ENCODE data around the gene AP4M1.

AP4M1 gene

GRCh38 chr7:100095704-100096103, 5.7 kb upstream of the AP4M1 start:
- in situ Hi-C loops (cut with HindIII; ENCODE audit: low sequenced_read_pairs): no loop called here
- no peak for DNase-seq (ENCODE audit: low read depth, low spot score)
- H3K4me3 ChIP-seq (ENCODE audit: low read depth, low read length): no peak overlapping the region
- no peak for TF ChIP-seq CTCF (IDR thresholded peaks at IDR 0.05; ENCODE audit: low read depth, low read length)

GRCh38 chr7:100098913-100099312, 2.5 kb upstream of the AP4M1 start:
- DNase-seq (ENCODE audit: low read depth, low spot score): no peak
- H3K4me3 ChIP-seq (ENCODE audit: low read depth, low read length): no peak overlapping the region
- in situ Hi-C loops (cut with HindIII; ENCODE audit: low sequenced_read_pairs): no loop called here
- no peak for TF ChIP-seq CTCF (IDR thresholded peaks at IDR 0.05; ENCODE audit: low read depth, low read length)

- no peak for TF ChIP-seq CTCF (IDR thresholded peaks at IDR 0.05; ENCODE audit: low read depth, low read length)
- in situ Hi-C loops (cut with HindIII; ENCODE audit: low sequenced_read_pairs): no loop called here
- no peak for DNase-seq (ENCODE audit: low read depth, low spot score)
- H3K4me3 ChIP-seq (ENCODE audit: low read depth, low read length): peak overlapping the region; percentile 66
Measured at GRCh38 chr7:100099452-100099851, 2.0 kb upstream of the AP4M1 start.

GRCh38 chr7:100100420-100101015, 925 bp upstream of the AP4M1 start:
- TF ChIP-seq CTCF (IDR thresholded peaks at IDR 0.05; ENCODE audit: low read depth, low read length): no peak
- H3K4me3 ChIP-seq (ENCODE audit: low read depth, low read length): peak overlapping the region; percentile 66
- DNase-seq (ENCODE audit: low read depth, low spot score): peak; percentile 99
- in situ Hi-C loops (cut with HindIII; ENCODE audit: low sequenced_read_pairs): no loop called here

GRCh38 chr7:100102950-100103840, 1.8 kb downstream of the AP4M1 start:
- no peak overlapping the region for H3K4me3 ChIP-seq (ENCODE audit: low read depth, low read length)
- TF ChIP-seq CTCF (IDR thresholded peaks at IDR 0.05; ENCODE audit: low read depth, low read length): no peak
- DNase-seq (ENCODE audit: low read depth, low spot score): peak; percentile 92
- in situ Hi-C loops (cut with HindIII; ENCODE audit: low sequenced_read_pairs): no loop called here

GRCh38 chr7:100105534-100105933, 4.1 kb downstream of the AP4M1 start:
- no peak for TF ChIP-seq CTCF (IDR thresholded peaks at IDR 0.05; ENCODE audit: low read depth, low read length)
- in situ Hi-C loops (cut with HindIII; ENCODE audit: low sequenced_read_pairs): no loop called here
- no peak overlapping the region for H3K4me3 ChIP-seq (ENCODE audit: low read depth, low read length)
- no peak for DNase-seq (ENCODE audit: low read depth, low spot score)

Data from astrocyte of the spinal cord (primary cell).